ENCODE data around the gene ALOX15.
A peak's percentile ranks its signal among the peaks of the same experiment; 100 is the strongest.
"Not testable (repeated sequence)": the region's sequence is repeated elsewhere in the genome, so short reads cannot be mapped to it uniquely, and the experiment has no call there.

Gene ALOX15

GRCh38 chr17:4617090-4617489 lies 24.4 kb downstream of the ALOX15 start:
- H3K27me3 ChIP-seq (ENCODE audit: control insufficient read depth, insufficient read depth, low read length) = no peaks in the 10 kb centered on the region
- H3K36me3 ChIP-seq (ENCODE audit: control insufficient read depth, insufficient read depth, low read length) = no peaks in the 10 kb centered on the region
- H3K4me1 ChIP-seq (ENCODE audit: control insufficient read depth, insufficient read depth, low read length) = 0 out of 2 replicates have a peak, but pooled peaks cover 3% of the 10 kb centered on the region
- H3K9me3 ChIP-seq (ENCODE audit: control insufficient read depth, insufficient read depth, low read length) = no peaks in the 10 kb centered on the region
- no peak overlapping the region for H3K4me3 ChIP-seq (ENCODE audit: low read depth, low read length)
- H3K9ac ChIP-seq (ENCODE audit: low read depth, low read length) = no peak overlapping the region
- H3K27ac ChIP-seq (ENCODE audit: low read depth, low read length) = no peak overlapping the region

- H3K4me1 ChIP-seq (ENCODE audit: control insufficient read depth, insufficient read depth, low read length) = 0 out of 2 replicates have a peak, but pooled peaks cover 3% of the 10 kb centered on the region
- H3K9ac ChIP-seq (ENCODE audit: low read depth, low read length) = no peak overlapping the region
Observed at GRCh38 chr17:4616476-4616875, 25.0 kb downstream of the ALOX15 start.

GRCh38 chr17:4610656-4611055 lies 30.8 kb downstream of the ALOX15 start:
- Histone ChIP-seq H3K27ac (ENCODE audit: low read depth, low read length) (no peak overlapping the region), H3K4me1 (ENCODE audit: control insufficient read depth, insufficient read depth, low read length) (peaks cover 7% of the 10 kb centered on the region; the same call in 1 of the 2 replicates), H3K4me3 (ENCODE audit: low read depth, low read length) (no peak overlapping the region), H3K9me3 (ENCODE audit: control insufficient read depth, insufficient read depth, low read length) (no peaks in the 10 kb centered on the region), H3K9ac (ENCODE audit: low read depth, low read length) (no peak overlapping the region), H3K27me3 (ENCODE audit: control insufficient read depth, insufficient read depth, low read length) (no peaks in the 10 kb centered on the region), H3K36me3 (ENCODE audit: control insufficient read depth, insufficient read depth, low read length) (no peaks in the 10 kb centered on the region)

More at GRCh38 chr17:4616476-4616875, 25.0 kb downstream of the ALOX15 start:
- Histone ChIP-seq H3K4me3 (ENCODE audit: low read depth, low read length) (no peak overlapping the region), H3K9me3 (ENCODE audit: control insufficient read depth, insufficient read depth, low read length) (no peaks in the 10 kb centered on the region), H3K27me3 (ENCODE audit: control insufficient read depth, insufficient read depth, low read length) (no peaks in the 10 kb centered on the region), H3K36me3 (ENCODE audit: control insufficient read depth, insufficient read depth, low read length) (no peaks in the 10 kb centered on the region), H3K27ac (ENCODE audit: low read depth, low read length) (no peak overlapping the region)

- Histone ChIP-seq H3K9ac (ENCODE audit: low read depth, low read length) (no peak overlapping the region), H3K27me3 (ENCODE audit: control insufficient read depth, insufficient read depth, low read length) (no peaks in the 10 kb centered on the region), H3K9me3 (ENCODE audit: control insufficient read depth, insufficient read depth, low read length) (no peaks in the 10 kb centered on the region), H3K4me1 (ENCODE audit: control insufficient read depth, insufficient read depth, low read length) (peaks cover 7% of the 10 kb centered on the region; the same call in 1 of the 2 replicates), H3K27ac (ENCODE audit: low read depth, low read length) (no peak overlapping the region), H3K36me3 (ENCODE audit: control insufficient read depth, insufficient read depth, low read length) (no peaks in the 10 kb centered on the region), H3K4me3 (ENCODE audit: low read depth, low read length) (no peak overlapping the region)
Observed at GRCh38 chr17:4610162-4610561, 31.3 kb downstream of the ALOX15 start.

- no peak overlapping the region for H3K9ac ChIP-seq (ENCODE audit: low read depth, low read length)
- no peaks in the 10 kb centered on the region for H3K36me3 ChIP-seq (ENCODE audit: control insufficient read depth, insufficient read depth, low read length)
- peaks cover 7% of the 10 kb centered on the region; the same call in 1 of the 2 replicates for H3K4me1 ChIP-seq (ENCODE audit: control insufficient read depth, insufficient read depth, low read length)
- H3K4me3 ChIP-seq (ENCODE audit: low read depth, low read length) = no peak overlapping the region
- H3K9me3 ChIP-seq (ENCODE audit: control insufficient read depth, insufficient read depth, low read length) = no peaks in the 10 kb centered on the region
- H3K27me3 ChIP-seq (ENCODE audit: control insufficient read depth, insufficient read depth, low read length) = no peaks in the 10 kb centered on the region
- no peak overlapping the region for H3K27ac ChIP-seq (ENCODE audit: low read depth, low read length)
Observed at GRCh38 chr17:4609761-4610160, 31.7 kb downstream of the ALOX15 start.

GRCh38 chr17:4607773-4608187 lies 33.7 kb downstream of the ALOX15 start:
- no peaks in the 10 kb centered on the region for H3K36me3 ChIP-seq (ENCODE audit: control insufficient read depth, insufficient read depth, low read length)
- no peak overlapping the region for H3K4me3 ChIP-seq (ENCODE audit: low read depth, low read length)
- peak overlapping the region; percentile 61 for H3K27ac ChIP-seq (ENCODE audit: low read depth, low read length)
- H3K4me1 ChIP-seq (ENCODE audit: control insufficient read depth, insufficient read depth, low read length) = peaks cover 7% of the 10 kb centered on the region; the same call in 1 of the 2 replicates
- H3K9me3 ChIP-seq (ENCODE audit: control insufficient read depth, insufficient read depth, low read length) = no peaks in the 10 kb centered on the region
- no peaks in the 10 kb centered on the region for H3K27me3 ChIP-seq (ENCODE audit: control insufficient read depth, insufficient read depth, low read length)
- H3K9ac ChIP-seq (ENCODE audit: low read depth, low read length) = peak overlapping the region; percentile 21; the same call in 1 of the 2 replicates

- H3K4me3 ChIP-seq (ENCODE audit: low read depth, low read length) = no peak overlapping the region
- peaks cover 7% of the 10 kb centered on the region; the same call in 1 of the 2 replicates for H3K4me1 ChIP-seq (ENCODE audit: control insufficient read depth, insufficient read depth, low read length)
- no peaks in the 10 kb centered on the region for H3K9me3 ChIP-seq (ENCODE audit: control insufficient read depth, insufficient read depth, low read length)
- H3K27me3 ChIP-seq (ENCODE audit: control insufficient read depth, insufficient read depth, low read length) = no peaks in the 10 kb centered on the region
- H3K27ac ChIP-seq (ENCODE audit: low read depth, low read length) = peak overlapping the region; percentile 61
- no peaks in the 10 kb centered on the region for H3K36me3 ChIP-seq (ENCODE audit: control insufficient read depth, insufficient read depth, low read length)
- peak overlapping the region; percentile 21; the same call in 1 of the 2 replicates for H3K9ac ChIP-seq (ENCODE audit: low read depth, low read length)
Observed at GRCh38 chr17:4607261-4607741, 34.2 kb downstream of the ALOX15 start.

- peaks cover 8% of the 10 kb centered on the region for H3K4me1 ChIP-seq (ENCODE audit: control insufficient read depth, insufficient read depth, low read length)
- no peaks in the 10 kb centered on the region for H3K36me3 ChIP-seq (ENCODE audit: control insufficient read depth, insufficient read depth, low read length)
- H3K9me3 ChIP-seq (ENCODE audit: control insufficient read depth, insufficient read depth, low read length) = no peaks in the 10 kb centered on the region
- no peak overlapping the region for H3K4me3 ChIP-seq (ENCODE audit: low read depth, low read length)
- H3K27me3 ChIP-seq (ENCODE audit: control insufficient read depth, insufficient read depth, low read length) = no peaks in the 10 kb centered on the region
- H3K9ac ChIP-seq (ENCODE audit: low read depth, low read length) = no peak overlapping the region
- no peak overlapping the region for H3K27ac ChIP-seq (ENCODE audit: low read depth, low read length)
Observed at GRCh38 chr17:4605826-4606225, 35.7 kb downstream of the ALOX15 start.

- H3K4me1 ChIP-seq (ENCODE audit: control insufficient read depth, insufficient read depth, low read length) = peaks cover 17% of the 10 kb centered on the region
- H3K9ac ChIP-seq (ENCODE audit: low read depth, low read length) = not testable (repeated sequence)
Observed at GRCh38 chr17:4604736-4605135, 36.7 kb downstream of the ALOX15 start.

GRCh38 chr17:4604111-4604644 lies 37.3 kb downstream of the ALOX15 start:
- Histone ChIP-seq H3K27ac (ENCODE audit: low read depth, low read length) (no peak overlapping the region), H3K36me3 (ENCODE audit: control insufficient read depth, insufficient read depth, low read length) (no peaks in the 10 kb centered on the region), H3K9me3 (ENCODE audit: control insufficient read depth, insufficient read depth, low read length) (no peaks in the 10 kb centered on the region), H3K27me3 (ENCODE audit: control insufficient read depth, insufficient read depth, low read length) (no peaks in the 10 kb centered on the region), H3K9ac (ENCODE audit: low read depth, low read length) (no peak overlapping the region), H3K4me1 (ENCODE audit: control insufficient read depth, insufficient read depth, low read length) (peaks cover 23% of the 10 kb centered on the region), H3K4me3 (ENCODE audit: low read depth, low read length) (no peak overlapping the region)

More at GRCh38 chr17:4604736-4605135, 36.7 kb downstream of the ALOX15 start:
- not testable (repeated sequence) for H3K36me3 ChIP-seq (ENCODE audit: control insufficient read depth, insufficient read depth, low read length); H3K27me3 ChIP-seq (ENCODE audit: control insufficient read depth, insufficient read depth, low read length); H3K9me3 ChIP-seq (ENCODE audit: control insufficient read depth, insufficient read depth, low read length); H3K27ac ChIP-seq (ENCODE audit: low read depth, low read length); H3K4me3 ChIP-seq (ENCODE audit: low read depth, low read length)

GRCh38 chr17:4602041-4602440 lies 39.4 kb downstream of the ALOX15 start:
- no peaks in the 10 kb centered on the region for H3K36me3 ChIP-seq (ENCODE audit: control insufficient read depth, insufficient read depth, low read length)
- no peak overlapping the region for H3K4me3 ChIP-seq (ENCODE audit: low read depth, low read length)
- H3K9me3 ChIP-seq (ENCODE audit: control insufficient read depth, insufficient read depth, low read length) = no peaks in the 10 kb centered on the region
- no peak overlapping the region for H3K9ac ChIP-seq (ENCODE audit: low read depth, low read length)
- H3K4me1 ChIP-seq (ENCODE audit: control insufficient read depth, insufficient read depth, low read length) = peaks cover 20% of the 10 kb centered on the region
- H3K27ac ChIP-seq (ENCODE audit: low read depth, low read length) = no peak overlapping the region
- H3K27me3 ChIP-seq (ENCODE audit: control insufficient read depth, insufficient read depth, low read length) = no peaks in the 10 kb centered on the region

All from HUES48 (cell line).